ENCODE measurements around the gene BRCA1. TPM values are rescaled to one million over a fixed set of nuclear protein-coding genes. Genes with fewer than 3 reads are reported as not detected.

The BRCA1 gene
- polyA plus RNA-seq, 1 donor from 2014 or later = 1.0 TPM

GRCh38 chr17:43070872-43071271 is 54.3 kb downstream of the BRCA1 start:
- Histone ChIP-seq H3K4me3 (ENCODE audit: low read length) (no peak overlapping the region), H3K9me2 (ENCODE audit: insufficient read depth, low read length) (no peaks in the 10 kb centered on the region), H3K9ac (ENCODE audit: low read length) (no peak overlapping the region), H3K27me3 (ENCODE audit: insufficient read depth, low read depth, low read length) (no peaks in the 10 kb centered on the region), H2AFZ (ENCODE audit: low read depth, low read length) (no peak overlapping the region), H3K9me3 (ENCODE audit: low read length) (no peaks in the 10 kb centered on the region), H3F3A (ENCODE audit: insufficient read depth, low read length, poor library complexity, severe bottlenecking) (no peaks in the 10 kb centered on the region), H4K20me1 (ENCODE audit: insufficient read depth) (no peaks in the 10 kb centered on the region), H3K27ac (ENCODE audit: low read length) (no peak overlapping the region), H3K79me2 (replicated peaks; ENCODE audit: insufficient read depth, low read length) (no peaks in the 10 kb centered on the region), H3K36me3 (ENCODE audit: insufficient read depth, low read length) (no peaks in the 10 kb centered on the region), H3K4me2 (ENCODE audit: low read length) (no peak overlapping the region)
- TF ChIP-seq RAD21 (conservative IDR thresholded peaks at IDR 0.05) = no peak
- TF ChIP-seq CTCF (IDR thresholded peaks at IDR 0.05; ENCODE audit: poor library complexity, severe bottlenecking) = no peak
- no peak for TF ChIP-seq MXI1 (conservative IDR thresholded peaks at IDR 0.05; ENCODE audit: poor library complexity, severe bottlenecking)
- TF ChIP-seq EZH2 (IDR thresholded peaks at IDR 0.05; ENCODE audit: borderline replicate concordance, insufficient read depth, low read length, poor library complexity, severe bottlenecking) = no peak
- no peak for TF ChIP-seq TAF1 (IDR thresholded peaks at IDR 0.05; ENCODE audit: low read depth)
- no peak for TF ChIP-seq EP300 (conservative IDR thresholded peaks at IDR 0.05; ENCODE audit: poor library complexity, severe bottlenecking)

GRCh38 chr17:43070257-43070656 is 54.9 kb downstream of the BRCA1 start:
- no peaks in the 10 kb centered on the region for H3K36me3 ChIP-seq (ENCODE audit: insufficient read depth, low read length)

More at GRCh38 chr17:43070257-43070656, 54.9 kb downstream of the BRCA1 start:
- Histone ChIP-seq H2AFZ (ENCODE audit: low read depth, low read length) (no peak overlapping the region), H3K9me3 (ENCODE audit: low read length) (no peaks in the 10 kb centered on the region), H4K20me1 (ENCODE audit: insufficient read depth) (no peaks in the 10 kb centered on the region), H3K4me3 (ENCODE audit: low read length) (no peak overlapping the region), H3F3A (ENCODE audit: insufficient read depth, low read length, poor library complexity, severe bottlenecking) (no peaks in the 10 kb centered on the region), H3K27ac (ENCODE audit: low read length) (no peak overlapping the region), H3K9me2 (ENCODE audit: insufficient read depth, low read length) (no peaks in the 10 kb centered on the region), H3K79me2 (replicated peaks; ENCODE audit: insufficient read depth, low read length) (no peaks in the 10 kb centered on the region), H3K27me3 (ENCODE audit: insufficient read depth, low read depth, low read length) (no peaks in the 10 kb centered on the region), H3K4me2 (ENCODE audit: low read length) (no peak overlapping the region), H3K9ac (ENCODE audit: low read length) (no peak overlapping the region)
- TF ChIP-seq REST (IDR thresholded peaks at IDR 0.05; ENCODE audit: borderline replicate concordance) (no peak), CTCF (IDR thresholded peaks at IDR 0.05; ENCODE audit: poor library complexity, severe bottlenecking) (no peak), POLR2AphosphoS5 (IDR thresholded peaks at IDR 0.05) (no peak), EZH2 (IDR thresholded peaks at IDR 0.05; ENCODE audit: borderline replicate concordance, insufficient read depth, low read length, poor library complexity, severe bottlenecking) (no peak), RAD21 (conservative IDR thresholded peaks at IDR 0.05) (no peak), EP300 (conservative IDR thresholded peaks at IDR 0.05; ENCODE audit: poor library complexity, severe bottlenecking) (no peak), TAF1 (IDR thresholded peaks at IDR 0.05; ENCODE audit: low read depth) (no peak), MXI1 (conservative IDR thresholded peaks at IDR 0.05; ENCODE audit: poor library complexity, severe bottlenecking) (no peak), SMC3 (conservative IDR thresholded peaks at IDR 0.05; ENCODE audit: poor library complexity) (no peak)

Measured in neural cell (in vitro differentiated cells).